ENCODE measurements around the gene FRAS1. TPM values are rescaled to one million over a fixed set of nuclear protein-coding genes. Genes with fewer than 3 reads are reported as not detected.

FRAS1 gene
- total and polyA plus RNA-seq, 9 of the 15 experiments (the other 6 are each of a cell fraction or from before 2014, with no cell fraction given), result under 0.01 to 0.11 (median 0.04) TPM; not detected in 2

GRCh38 chr4:78119698-78120097 is 62.6 kb downstream of the FRAS1 start:
- ChIA-PET POLR2A (no interaction called here), CTCF (ENCODE audit: low intra/inter-chr PET ratio) (interaction anchor here (0.6 kb wide), 1 partner anchor 1493 kb away, joined by 3 read pairs; no protein-coding TSS in a partner anchor)
- Histone ChIP-seq H3K9me3 (replicated peaks; ENCODE audit: control insufficient read depth, insufficient read depth, low read depth, low read length) (no peaks in the 10 kb centered on the region), H3K27ac (ENCODE audit: extremely low read depth, low read depth, low read length) (no peak overlapping the region), H3K27me3 (ENCODE audit: control insufficient read depth in 2 of 2, insufficient read depth in 2 of 2, low read length in 2 of 2) (no peaks in the 10 kb centered on the region), H2AFZ (ENCODE audit: low read depth, low read length) (no peak overlapping the region), H3K36me3 (ENCODE audit: control insufficient read depth, insufficient read depth, low read length) (no peaks in the 10 kb centered on the region), H3K4me3 (no peak overlapping the region), H3K4me1 (replicated peaks in 1 of 2; ENCODE audit: control insufficient read depth in 2 of 2, insufficient read depth in 2 of 2, low read length in 2 of 2) (no peaks in the 10 kb centered on the region), H3K9me1 (ENCODE audit: control insufficient read depth, insufficient read depth, low read length) (no peaks in the 10 kb centered on the region), H3K79me2 (ENCODE audit: control insufficient read depth, insufficient read depth, low read length) (no peaks in the 10 kb centered on the region), H3K9ac (ENCODE audit: insufficient read depth in 1 of 2, low read depth in 2 of 2, low read length in 2 of 2) (no peak overlapping the region), H4K20me1 (replicated peaks; ENCODE audit: control insufficient read depth, insufficient read depth, low read length) (no peaks in the 10 kb centered on the region), H3K4me2 (ENCODE audit: insufficient read depth, low read length) (no peak overlapping the region)
- WGBS (ENCODE audit: insufficient coverage, low coverage, missing lambda C conversion rate), result 3% methylated on average over 2 of the region's 2 CpGs
- DNase-seq (ENCODE audit: extremely low read depth in 1 of 4, low spot score in 3 of 4) (no peak), FAIRE-seq (no peak), ATAC-seq (no peak)
- BruUV-seq (replicated peaks), result no TSS peak
- intact Hi-C loops (cut with micrococcal nuclease), result no loop called here
- in situ Hi-C loops (cut with MboI), result no loop called here
- TF ChIP-seq C11orf30 (IDR thresholded peaks at IDR 0.05; ENCODE audit: low read depth), result no peak
- no peak for TF ChIP-seq SETDB1 (IDR thresholded peaks at IDR 0.05; ENCODE audit: low read length)
- no peak for TF ChIP-seq ZNF696 (CRISPR knock-in tag; conservative IDR thresholded peaks at IDR 0.05)
- no peak for TF ChIP-seq GABPA (tag; conservative IDR thresholded peaks at IDR 0.05; ENCODE audit: low read depth)
- no peak for TF ChIP-seq CTCFL (IDR thresholded peaks at IDR 0.05; ENCODE audit: borderline replicate concordance, insufficient read depth, low read depth, low read length, poor library complexity, severe bottlenecking)
- TF ChIP-seq SNIP1 (IDR thresholded peaks at IDR 0.05; ENCODE audit: low read depth), result no peak
- no peak for TF ChIP-seq ZNF277 (CRISPR knock-in tag; IDR thresholded peaks at IDR 0.05; ENCODE audit: borderline replicate concordance)
- no peak for TF ChIP-seq ZNF274 (IDR thresholded peaks at IDR 0.05; ENCODE audit: borderline replicate concordance, low read depth, low read length)
- TF ChIP-seq HNRNPUL1 (IDR thresholded peaks at IDR 0.05; ENCODE audit: low read length), result no peak
- no peak for TF ChIP-seq SRSF9 (IDR thresholded peaks at IDR 0.05; ENCODE audit: borderline replicate concordance, low read depth, low read length)
- TF ChIP-seq FOXK2 (conservative IDR thresholded peaks at IDR 0.05 in 1 of 2, IDR thresholded peaks at IDR 0.05 in 1 of 2; ENCODE audit: low read depth in 2 of 2), result no peak
- TF ChIP-seq SMARCA4 (IDR thresholded peaks at IDR 0.05), result no peak
- no peak for TF ChIP-seq ZBTB1 (CRISPR knock-in tag; IDR thresholded peaks at IDR 0.05; ENCODE audit: borderline replicate concordance, low read depth)
- no peak for TF ChIP-seq AFF4 (CRISPR knock-in tag; IDR thresholded peaks at IDR 0.05)
- no peak for TF ChIP-seq RAD51 (IDR thresholded peaks at IDR 0.05; ENCODE audit: borderline replicate concordance, low read depth)
